Measurements from ENCODE around the gene MFAP4. TPM values are rescaled to one million over a fixed set of nuclear protein-coding genes. Genes with fewer than 3 reads are reported as not detected.

Gene MFAP4
- total RNA-seq, 3 donors from 2014 or later: 45.5 to 186 (median 116) TPM

- H3K9me3 ChIP-seq: no peaks in the 10 kb centered on the region
- TF ChIP-seq, protein P1, sequence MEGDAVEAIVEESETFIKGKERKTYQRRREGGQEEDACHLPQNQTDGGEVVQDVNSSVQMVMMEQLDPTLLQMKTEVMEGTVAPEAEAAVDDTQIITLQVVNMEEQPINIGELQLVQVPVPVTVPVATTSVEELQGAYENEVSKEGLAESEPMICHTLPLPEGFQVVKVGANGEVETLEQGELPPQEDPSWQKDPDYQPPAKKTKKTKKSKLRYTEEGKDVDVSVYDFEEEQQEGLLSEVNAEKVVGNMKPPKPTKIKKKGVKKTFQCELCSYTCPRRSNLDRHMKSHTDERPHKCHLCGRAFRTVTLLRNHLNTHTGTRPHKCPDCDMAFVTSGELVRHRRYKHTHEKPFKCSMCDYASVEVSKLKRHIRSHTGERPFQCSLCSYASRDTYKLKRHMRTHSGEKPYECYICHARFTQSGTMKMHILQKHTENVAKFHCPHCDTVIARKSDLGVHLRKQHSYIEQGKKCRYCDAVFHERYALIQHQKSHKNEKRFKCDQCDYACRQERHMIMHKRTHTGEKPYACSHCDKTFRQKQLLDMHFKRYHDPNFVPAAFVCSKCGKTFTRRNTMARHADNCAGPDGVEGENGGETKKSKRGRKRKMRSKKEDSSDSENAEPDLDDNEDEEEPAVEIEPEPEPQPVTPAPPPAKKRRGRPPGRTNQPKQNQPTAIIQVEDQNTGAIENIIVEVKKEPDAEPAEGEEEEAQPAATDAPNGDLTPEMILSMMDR (IDR thresholded peaks at IDR 0.05): peak in 1 of 3 donors; percentile 32
- TF ChIP-seq POLR2A (IDR thresholded peaks at IDR 0.05): peak; percentile 22
- TF ChIP-seq POLR2AphosphoS5 (IDR thresholded peaks at IDR 0.05): peak; percentile 79 to 88 (median 85)
- H3K4me3 ChIP-seq: peak overlapping the region; percentile 79 to 96 (median 91)
- peak overlapping the region; percentile 96 to 97 for H3K27ac ChIP-seq
- DNase-seq (ENCODE audit: low spot score in 2 of 2): peak; percentile 98
- H3K36me3 ChIP-seq: peaks cover 7% of the 10 kb centered on the region
- intact Hi-C loops (cut with DNase I; ENCODE audit: low total_unique reads): loop anchor here (10.0 kb wide), 1 partner anchor 1987 kb away; no protein-coding TSS in a partner anchor
- no peaks in the 10 kb centered on the region for H3K27me3 ChIP-seq
- peaks cover 7% of the 10 kb centered on the region in 2 donors for H3K4me1 ChIP-seq
Measured at GRCh38 chr17:19377602-19378415, 9.2 kb downstream of the MFAP4 start.

DNA sequence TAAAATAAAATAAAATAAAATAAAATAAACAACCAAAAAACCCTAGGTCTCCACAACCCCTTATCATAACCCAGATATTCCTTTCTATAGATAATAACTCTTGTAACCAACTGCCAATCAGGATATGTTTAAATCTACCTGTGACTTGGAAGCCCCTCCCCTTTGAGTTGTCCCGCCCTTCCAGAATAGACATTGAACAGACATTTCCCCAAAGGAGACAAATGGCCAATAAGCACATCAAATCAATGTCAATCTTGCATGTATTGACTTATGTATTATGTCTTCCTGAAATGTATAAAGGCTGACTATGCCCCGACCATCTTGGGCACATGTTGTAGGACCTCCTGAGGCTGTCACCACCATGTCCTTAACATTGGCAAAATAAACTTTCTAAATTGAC lies 10.2 kb downstream of the MFAP4 start:
- peak overlapping the region; percentile 96 to 97 for H3K27ac ChIP-seq
- no peak for DNase-seq (ENCODE audit: low spot score in 2 of 2)
- H3K4me3 ChIP-seq: peak overlapping the region; percentile 79 to 96 (median 91)
- peaks cover 7% of the 10 kb centered on the region for H3K36me3 ChIP-seq
- peaks cover 7% of the 10 kb centered on the region in 2 donors for H3K4me1 ChIP-seq
- no peaks in the 10 kb centered on the region for H3K27me3 ChIP-seq
- intact Hi-C loops (cut with DNase I; ENCODE audit: low total_unique reads): loop anchor here (10.0 kb wide), 1 partner anchor 1988 kb away; no protein-coding TSS in a partner anchor
- H3K9me3 ChIP-seq: no peaks in the 10 kb centered on the region
- TF ChIP-seq POLR2A (IDR thresholded peaks at IDR 0.05): no peak
- TF ChIP-seq, protein P1 (IDR thresholded peaks at IDR 0.05): no peak
- no peak for TF ChIP-seq POLR2AphosphoS5 (IDR thresholded peaks at IDR 0.05)

GRCh38 chr17:19375732-19376131 lies 11.3 kb downstream of the MFAP4 start:
- Histone ChIP-seq H3K9me3 (no peaks in the 10 kb centered on the region), H3K4me1 (peaks cover 7% of the 10 kb centered on the region in 2 donors), H3K4me3 (no peak overlapping the region), H3K27ac (no peak overlapping the region), H3K27me3 (no peaks in the 10 kb centered on the region), H3K36me3 (peaks cover 2% of the 10 kb centered on the region)
- TF ChIP-seq, protein P1 (IDR thresholded peaks at IDR 0.05): no peak
- no peak for TF ChIP-seq POLR2AphosphoS5 (IDR thresholded peaks at IDR 0.05)
- no peak for TF ChIP-seq POLR2A (IDR thresholded peaks at IDR 0.05)
- no peak for DNase-seq (ENCODE audit: low spot score in 2 of 2)
- intact Hi-C loops (cut with DNase I; ENCODE audit: low total_unique reads): loop anchor here (10.0 kb wide), 1 partner anchor 1989 kb away; no protein-coding TSS in a partner anchor

- Histone ChIP-seq H3K4me1 (peaks cover 3% of the 10 kb centered on the region in 2 donors), H3K36me3 (no peaks in the 10 kb centered on the region), H3K27ac (peak overlapping the region in 1 of 2 donors; percentile 10), H3K9me3 (no peaks in the 10 kb centered on the region), H3K4me3 (no peak overlapping the region), H3K27me3 (no peaks in the 10 kb centered on the region)
- intact Hi-C loops (cut with DNase I; ENCODE audit: low total_unique reads): loop anchor here (10.0 kb wide), 1 partner anchor 1991 kb away; no protein-coding TSS in a partner anchor
- peak in 1 of 2 donors; percentile 20 for DNase-seq (ENCODE audit: low spot score in 2 of 2)
- TF ChIP-seq POLR2AphosphoS5 (IDR thresholded peaks at IDR 0.05): no peak
- TF ChIP-seq POLR2A (IDR thresholded peaks at IDR 0.05): no peak
- TF ChIP-seq, protein P1 (IDR thresholded peaks at IDR 0.05): no peak
Measured at GRCh38 chr17:19374136-19374535, 12.9 kb downstream of the MFAP4 start.
